NOMO-1 treated with dmso at 0.1 percent for 144 hours (cell line): ENCODE results near the gene RGL3.
A peak's percentile ranks its signal among the peaks of the same experiment; 100 is the strongest.
"Not testable (repeated sequence)": the region's sequence is repeated elsewhere in the genome, so short reads cannot be mapped to it uniquely, and the experiment has no call there.

Experiments used
- DNase-seq: peaks from one replicate; lab custom pipeline; 2025; ENCODE audit not compliant: unreplicated experiment; lab: John Stamatoyannopoulos, UW

Gene RGL3

DNA sequence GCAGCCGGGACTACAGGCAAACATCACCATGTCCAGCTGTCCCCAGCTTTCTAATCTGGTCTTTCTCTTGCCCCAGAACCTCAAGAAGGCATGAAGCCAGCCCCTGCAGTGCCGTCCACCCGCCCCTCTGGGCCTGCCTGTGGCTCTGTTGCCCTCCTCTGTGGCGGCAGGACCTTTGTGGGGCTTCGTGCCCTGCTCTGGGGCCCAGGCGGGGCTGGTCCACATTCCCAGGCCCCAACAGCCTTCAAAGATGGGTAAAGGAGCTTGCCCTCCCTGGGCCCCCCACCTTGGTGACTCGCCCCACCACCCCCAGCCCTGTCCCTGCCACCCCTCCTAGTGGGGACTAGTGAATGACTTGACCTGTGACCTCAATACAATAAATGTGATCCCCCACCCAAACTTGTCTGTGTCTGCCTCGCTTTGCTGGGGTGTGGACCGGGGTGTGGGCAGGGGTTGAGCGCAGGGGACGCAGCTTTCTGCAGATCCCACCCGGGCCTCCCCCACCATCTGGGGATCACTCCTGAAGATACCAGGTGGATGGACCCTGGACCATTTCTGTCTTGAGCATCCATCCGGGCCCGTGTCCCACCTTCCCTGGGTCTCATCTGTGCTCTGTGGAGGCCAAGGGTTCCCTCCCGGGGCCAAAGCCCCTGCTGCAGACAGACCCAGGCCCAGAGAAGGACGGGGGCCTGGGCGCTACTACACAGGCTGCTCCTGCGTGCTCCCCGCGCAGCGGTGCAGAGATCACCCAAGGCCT is 31.6 kb upstream of the RGL3 start:
- DNase-seq = no peak

- no peak for DNase-seq
These were observed 29.9 kb upstream of the RGL3 start for GRCh38 chr19:11448923-11449554.

DNA sequence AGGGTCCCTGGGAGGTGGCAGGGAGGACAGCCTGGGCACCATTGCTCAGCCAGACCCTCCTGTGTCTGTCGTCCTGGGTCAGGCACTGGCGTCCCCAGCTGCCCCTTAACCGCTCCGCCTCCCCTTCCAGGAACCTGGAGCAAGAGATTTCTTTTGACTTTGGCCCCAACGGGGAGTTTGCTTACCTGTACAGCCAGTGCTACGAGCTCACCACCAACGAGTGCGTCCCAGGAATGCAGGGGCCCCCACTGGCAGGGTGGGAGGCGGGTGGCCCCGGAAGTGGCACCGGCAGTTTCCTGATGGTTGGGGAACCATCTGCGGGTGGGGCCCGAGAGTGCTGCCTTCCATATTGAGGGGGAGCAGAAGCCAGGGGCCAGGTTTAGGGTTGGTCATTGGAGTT is 29.3 kb upstream of the RGL3 start:
- no peak for DNase-seq

DNA sequence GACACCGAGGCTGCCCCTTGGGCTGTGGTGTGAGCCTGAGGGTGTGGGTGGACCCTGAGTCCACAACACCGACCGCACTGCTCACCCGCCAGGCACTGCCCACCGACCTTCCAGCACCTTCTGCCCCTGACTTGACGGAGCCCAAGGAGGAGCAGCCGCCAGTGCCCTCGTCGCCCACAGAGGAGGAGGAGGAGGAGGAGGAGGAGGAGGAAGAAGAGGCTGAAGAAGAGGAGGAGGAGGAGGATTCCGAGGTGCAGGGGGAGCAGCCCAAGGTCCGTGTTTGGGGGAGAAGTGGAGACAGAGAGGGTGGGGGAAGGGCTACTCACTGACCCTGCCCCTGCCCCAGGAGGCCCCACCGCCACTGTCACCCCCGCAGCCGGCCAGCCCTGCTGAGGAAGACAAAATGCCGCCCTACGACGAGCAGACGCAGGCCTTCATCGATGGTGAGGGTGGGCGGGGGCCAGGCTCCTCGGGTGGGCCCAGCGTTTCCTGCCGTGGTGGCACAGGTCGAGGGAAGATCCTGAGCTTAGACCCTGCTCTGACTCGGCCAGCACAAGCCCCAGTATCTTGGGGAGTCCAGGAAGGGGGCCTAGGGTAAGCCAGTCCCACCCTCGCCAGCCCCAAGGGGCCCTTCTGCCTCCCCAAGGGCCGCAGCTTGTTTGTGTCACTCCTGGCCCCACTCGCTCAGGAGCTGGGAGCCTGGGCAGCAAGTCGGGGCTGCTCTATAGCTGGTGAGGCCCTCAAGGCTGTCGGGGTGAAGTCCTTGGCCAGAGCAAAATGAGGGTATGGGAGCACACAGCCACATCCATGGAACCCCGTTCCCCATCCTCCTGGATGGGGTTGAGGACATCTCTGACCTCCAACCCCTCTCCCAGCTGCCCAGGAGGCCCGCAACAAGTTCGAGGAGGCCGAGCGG is 28.5 kb upstream of the RGL3 start:
- DNase-seq = no peak

- no peak for DNase-seq
These were observed 27.7 kb upstream of the RGL3 start for GRCh38 chr19:11446652-11447301.

DNA sequence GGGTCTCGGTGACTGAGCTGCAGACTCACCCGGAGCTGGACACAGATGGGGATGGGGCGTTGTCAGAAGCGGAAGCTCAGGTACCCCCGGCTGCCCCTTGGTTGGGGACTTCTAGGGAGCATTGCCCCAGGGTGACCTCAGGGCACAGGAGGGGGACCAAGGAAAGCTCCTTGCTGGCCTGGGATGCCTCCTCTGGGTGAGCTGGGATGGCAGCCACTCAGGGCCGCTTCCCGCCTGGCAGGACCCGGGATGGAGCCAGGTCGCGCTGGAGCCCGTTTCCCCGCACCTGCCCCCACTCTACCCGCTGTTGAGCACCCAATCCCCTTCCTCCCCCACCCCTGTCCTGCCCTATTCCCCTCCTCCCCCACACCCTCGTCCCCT is 27.1 kb upstream of the RGL3 start:
- DNase-seq = no peak

GRCh38 chr19:11445141-11445540 is 26.0 kb upstream of the RGL3 start:
- no peak for DNase-seq

DNA sequence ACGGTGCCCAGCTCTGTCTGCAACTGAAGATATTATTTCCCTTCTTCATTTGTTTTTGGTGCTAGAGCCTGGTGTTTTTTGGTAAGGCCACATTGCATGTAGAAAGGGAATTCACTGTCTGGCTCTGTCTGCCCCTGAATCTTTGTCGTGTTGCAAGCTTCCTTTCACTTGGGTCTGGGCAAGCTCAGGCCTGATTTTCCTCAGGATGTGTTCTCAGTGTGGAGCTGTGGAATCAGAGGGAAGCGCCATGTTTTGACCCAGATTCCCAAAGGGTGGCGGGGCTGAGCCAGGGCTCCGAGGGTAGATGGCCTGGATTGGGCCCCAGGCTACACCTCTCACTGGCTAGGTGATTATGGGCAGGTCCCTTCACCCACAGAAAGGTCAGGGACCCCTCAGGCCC is 24.9 kb upstream of the RGL3 start:
- DNase-seq = no peak

DNA sequence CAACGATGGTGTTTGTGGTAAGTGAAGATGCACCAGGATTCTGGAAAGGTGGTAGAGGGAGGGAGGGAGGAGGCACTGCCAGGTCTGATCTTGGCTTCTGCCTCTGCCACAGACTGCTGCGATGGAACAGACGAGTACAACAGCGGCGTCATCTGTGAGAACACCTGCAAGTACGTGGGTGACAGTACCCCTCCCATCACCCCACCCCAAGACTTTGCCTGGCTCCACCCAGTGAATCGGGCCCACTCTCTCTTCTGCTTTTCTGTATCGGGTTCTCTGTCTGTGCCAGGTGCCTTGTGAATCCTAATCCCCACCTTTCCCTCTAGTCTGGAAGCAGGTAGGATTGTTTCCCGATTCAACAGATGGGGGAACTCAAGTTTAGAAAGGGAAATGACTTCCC is 18.8 kb upstream of the RGL3 start:
- no peak for DNase-seq

- DNase-seq = no peak
These were observed 16.8 kb upstream of the RGL3 start for GRCh38 chr19:11435833-11436313.

- peak; percentile 100 for DNase-seq
These were observed 16.1 kb upstream of the RGL3 start, which contains the start of the genes ODAD3 and PRKCSH for GRCh38 chr19:11435057-11435832. ODAD3 (minus strand) TSS chr19:11435121; CDS start chr19:11435016, 105 bp downstream. PRKCSH (plus strand) TSS chr19:11435635; CDS start chr19:11436118, 483 bp downstream.

DNA sequence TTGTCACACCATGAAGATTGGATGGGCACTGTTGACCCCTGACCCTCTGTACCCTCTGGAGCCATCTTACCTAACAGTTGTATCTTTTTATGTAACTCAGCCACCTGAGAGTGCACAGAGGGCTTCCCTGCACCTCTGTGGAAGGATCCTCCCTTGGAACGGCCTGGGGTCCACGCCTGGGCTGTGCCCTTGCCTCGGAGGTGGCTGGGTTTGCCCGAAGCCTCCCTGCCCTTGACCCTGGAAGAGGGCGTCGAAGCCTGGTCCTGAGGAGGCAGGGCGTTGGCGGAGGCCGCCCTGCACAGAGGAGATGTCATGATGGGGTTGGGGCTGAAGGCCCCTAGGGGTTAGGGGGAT is 15.6 kb upstream of the RGL3 start:
- DNase-seq = no peak

- DNase-seq = not testable (repeated sequence)
These were observed 14.4 kb upstream of the RGL3 start for GRCh38 chr19:11433526-11433925.

DNA sequence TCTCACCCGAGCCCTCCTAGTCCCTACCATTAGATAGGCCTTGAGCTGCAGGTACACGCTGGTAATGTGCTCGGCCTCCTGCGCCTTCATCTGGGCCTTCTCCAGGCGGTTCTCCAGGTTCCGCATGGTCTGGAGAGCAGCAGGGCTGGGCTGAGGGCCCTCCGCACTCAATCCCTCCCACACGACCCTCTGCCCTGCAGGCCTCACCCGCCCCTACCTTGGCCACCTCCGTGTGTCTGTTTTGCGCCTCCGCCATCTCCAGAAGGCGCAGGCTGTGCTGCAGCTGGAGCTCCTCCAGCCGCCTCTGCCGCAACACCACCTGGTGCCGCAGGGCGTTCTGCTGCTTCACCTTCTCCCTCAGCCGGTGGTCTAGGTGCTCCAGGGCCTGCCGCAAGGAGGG is 7.5 kb upstream of the RGL3 start:
- DNase-seq = no peak

DNA sequence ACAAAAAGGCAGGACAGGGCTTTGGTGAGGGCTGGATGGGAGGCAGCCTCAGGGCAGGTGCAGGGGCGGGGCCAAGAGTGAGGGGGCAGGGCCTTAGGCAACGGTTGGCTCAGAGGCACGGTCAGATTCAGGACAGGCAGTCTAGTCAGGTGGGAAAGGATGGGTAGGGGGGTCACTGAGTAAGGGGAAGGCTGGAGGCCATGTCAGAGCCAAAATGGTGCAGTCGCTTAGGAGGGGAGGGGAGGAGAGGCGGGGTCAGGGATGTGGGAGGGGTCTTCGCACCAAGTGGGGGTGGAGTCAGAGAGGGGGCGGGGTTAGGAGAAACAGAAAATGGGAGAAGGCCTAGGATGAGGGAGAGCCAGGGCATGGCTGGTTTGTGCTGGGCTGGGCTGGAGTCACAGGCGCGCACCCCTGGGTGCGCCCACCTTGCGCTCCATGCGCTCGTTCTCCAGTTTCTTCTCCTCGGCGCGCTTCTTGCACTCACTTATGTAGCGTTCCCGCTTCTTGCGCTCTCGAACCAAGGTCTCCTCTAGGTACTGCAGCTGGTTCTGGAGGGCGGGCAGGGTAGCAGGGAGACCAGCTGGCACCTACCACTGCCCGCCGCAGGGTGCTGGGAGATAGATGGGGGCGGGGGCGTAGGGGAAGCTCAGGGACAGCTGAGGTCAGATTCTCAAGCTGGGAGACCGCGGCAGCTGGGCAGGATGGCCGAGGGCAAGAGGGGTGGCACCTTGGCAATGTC is 6.8 kb upstream of the RGL3 start:
- no peak for DNase-seq

GRCh38 chr19:11423791-11424181 is 4.7 kb upstream of the RGL3 start:
- no peak for DNase-seq

DNA sequence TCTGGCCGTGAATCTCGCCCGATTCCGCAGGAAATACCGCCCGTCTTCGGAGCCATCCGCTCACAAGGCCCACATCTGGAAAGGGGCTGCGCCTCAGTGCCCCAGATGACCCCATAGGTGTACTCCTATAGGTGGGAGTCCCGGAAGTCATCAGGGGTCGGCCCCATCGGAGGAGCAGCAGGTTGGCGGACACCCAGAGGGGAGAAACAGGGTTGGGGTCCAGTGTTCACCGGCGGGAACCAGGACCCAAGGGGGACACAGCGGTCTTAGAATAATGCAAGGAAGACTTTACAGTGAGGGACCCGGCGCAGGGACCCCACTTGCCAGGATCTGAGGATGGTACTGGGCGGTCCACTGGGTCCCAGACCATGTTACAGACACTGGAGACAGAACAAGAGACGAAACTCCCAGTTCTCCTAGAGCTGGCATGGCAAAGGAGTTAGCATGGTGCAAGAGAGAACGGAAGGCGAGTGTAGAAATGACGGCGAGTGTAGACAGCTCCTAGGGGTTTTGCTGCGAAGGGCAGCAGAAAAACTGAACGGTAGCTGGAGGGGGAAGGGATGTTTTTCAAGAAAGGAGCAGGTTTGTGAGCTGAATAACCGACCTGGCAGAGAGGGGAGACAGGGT is 4.2 kb upstream of the RGL3 start:
- no peak for DNase-seq

- no peak for DNase-seq
These were observed 3.3 kb upstream of the RGL3 start for GRCh38 chr19:11422163-11423065.
